Panc1 (cell line): ENCODE data around the gene ACVR1B. TPM values are rescaled to one million over a fixed set of nuclear protein-coding genes. Genes with fewer than 3 reads are reported as not detected.

Experiments
- ATAC-seq: fragments of 200-7000 bp; cut with Tn5 transposase; 2 replicates; pipeline ENCODE4 v1.9.1; 2020; ENCODE audit warnings: mild to moderate bottlenecking, moderate library complexity
- BruUV-seq: library from RNA; stranded (reverse); fragments of 400-500 nt; replicated peaks from 2 replicates; lab custom pipeline; 2021; lab: Mats Ljungman, UMichigan
- CTCF ChIA-PET: fragments of 300-600 bp; sonication (Branson Sonifier 250); formaldehyde crosslinking; loops from one replicate; lab custom pipeline; 2022; ENCODE audit warnings: antibody characterized with exemption; lab: Charles Lee
- POLR2A ChIA-PET: fragments of 300-600 bp; sonication (Branson Sonifier 250); formaldehyde crosslinking; loops from one replicate; lab custom pipeline; 2022; ENCODE audit warnings: antibody characterized with exemption; lab: Charles Lee
- DNase-seq: peaks from one replicate; pipeline ENCODE4 v3.0.0-alpha.2; 2010; ENCODE audit warnings: low read depth, low spot score
- H3K27ac ChIP-seq: 2 replicates; pipeline ENCODE4 v1.5.1; 2011; ENCODE audit warnings: mild to moderate bottlenecking, low read length, inconsistent platforms
- H3K27me3 ChIP-seq: fragments of 200-500 bp; sonication (Bioruptor generic); 2 replicates; pipeline ENCODE4 v1.6.0; 2014; ENCODE audit warnings: low read length, inconsistent platforms; ENCODE audit not compliant: control insufficient read depth, insufficient read depth
- H3K36me3 ChIP-seq: fragments of 200-500 bp; sonication (Bioruptor generic); 2 replicates; pipeline ENCODE4 v1.5.1; 2014; ENCODE audit warnings: inconsistent platforms, mild to moderate bottlenecking, low read length, moderate library complexity; ENCODE audit not compliant: control insufficient read depth, insufficient read depth
- H3K4me1 ChIP-seq: 2 replicates; pipeline ENCODE4 v1.5.1; 2011; ENCODE audit warnings: inconsistent platforms, mild to moderate bottlenecking, low read length, moderate library complexity; ENCODE audit not compliant: control insufficient read depth, insufficient read depth
- H3K4me3 ChIP-seq, 2 experiments: 2 replicates each; pipeline ENCODE4 v1.5.1; 2011 to 2012; ENCODE audit warnings: low read depth in 2 of 2, low read length in 2 of 2, mild to moderate bottlenecking in 2 of 2, inconsistent platforms in 1 of 2, moderate library complexity in 1 of 2
- H3K9me3 ChIP-seq: fragments of 200-500 bp; sonication (Bioruptor generic); 2 replicates; pipeline ENCODE4 v1.5.1; 2014; ENCODE audit warnings: low read depth, mild to moderate bottlenecking, inconsistent platforms, low read length, moderate library complexity; ENCODE audit not compliant: control insufficient read depth, insufficient read depth
- CTCF ChIP-seq: fragments of 450-650 bp; IDR thresholded peaks from 2 replicates; pipeline ENCODE4 v1.5.1; 2017; ENCODE audit warnings: mild to moderate bottlenecking
- POLR2AphosphoS5 ChIP-seq: IDR thresholded peaks from 2 replicates; pipeline ENCODE4 v1.6.1; 2012; ENCODE audit warnings: mild to moderate bottlenecking, low read depth, low read length, moderate library complexity
- REST ChIP-seq, 2 experiments: IDR thresholded peaks; 2 replicates each; pipeline ENCODE4 v1.6.1; 2011 to 2012; ENCODE audit warnings: low read depth in 2 of 2, control low read depth in 1 of 2, low read length in 1 of 2, mild to moderate bottlenecking in 1 of 2, moderate library complexity in 1 of 2; ENCODE audit not compliant: insufficient read depth in 1 of 2
- SIN3A ChIP-seq: IDR thresholded peaks from 2 replicates; pipeline ENCODE4 v1.6.1; 2012; ENCODE audit warnings: low read depth, mild to moderate bottlenecking, low read length, moderate library complexity, borderline replicate concordance; ENCODE audit not compliant: insufficient read depth
- TCF7L2 ChIP-seq: IDR thresholded peaks from 2 replicates; pipeline ENCODE4 v1.6.1; 2011; ENCODE audit warnings: mild to moderate bottlenecking, low read depth, low read length, inconsistent platforms
- in situ Hi-C: cut with HindIII; loops from 2 replicates; pipeline ENCODE4 v1.10.0; 2016; ENCODE audit warnings: low sequenced_read_pairs, low pct_unique_long_range_greater_than_20kb
- intact Hi-C: fragments of 100-400 bp; cut with micrococcal nuclease; formaldehyde crosslinking; loops from one replicate; pipeline ENCODE4 v1.10.0; 2022; ENCODE audit not compliant: unreplicated experiment
- total RNA-seq: library from RNA; stranded (reverse); gene quantifications from one replicate; pipeline ENCODE4 v1.2.1, GENCODE V29; 2021; ENCODE audit not compliant: unreplicated experiment

Gene ACVR1B
- total RNA-seq, 1 experiment from 2014 or later, result 23.0 TPM

GRCh38 chr12:52013626-52014310 lies 62.3 kb downstream of the ACVR1B start:
- in situ Hi-C loops, result no loop called here
- ATAC-seq (no peak), DNase-seq (no peak)
- Histone ChIP-seq H3K9me3 (no peaks in the 10 kb centered on the region), H3K4me3 (no peak overlapping the region), H3K4me1 (no peaks in the 10 kb centered on the region), H3K27ac (no peak overlapping the region), H3K27me3 (no peaks in the 10 kb centered on the region), H3K36me3 (no peaks in the 10 kb centered on the region)
- TF ChIP-seq SIN3A, result no peak
- TF ChIP-seq REST (IDR thresholded peaks at IDR 0.05; ENCODE audit: insufficient read depth in 1 of 2, low read depth in 2 of 2, low read length in 1 of 2), result no peak
- no peak for TF ChIP-seq CTCF
- TF ChIP-seq POLR2AphosphoS5, result no peak
- no peak for TF ChIP-seq TCF7L2
- intact Hi-C loops, result no loop called here
- CTCF ChIA-PET, result no interaction called here
- POLR2A ChIA-PET, result no interaction called here
- no TSS peak for BruUV-seq

- POLR2A ChIA-PET, result interaction anchor here (0.6 kb wide), 2 partner anchors 196 to 1579 kb away, joined by 3 to 4 read pairs; no protein-coding TSS in a partner anchor
- CTCF ChIA-PET, result no interaction called here
Observed at GRCh38 chr12:52014567-52015530, 63.4 kb downstream of the ACVR1B start.

More at GRCh38 chr12:52014567-52015530, 63.4 kb downstream of the ACVR1B start:
- no TSS peak for BruUV-seq
- in situ Hi-C loops (no loop called here), intact Hi-C loops (no loop called here)
- no peak for ATAC-seq
- Histone ChIP-seq H3K4me3 (no peak overlapping the region), H3K27ac (no peak overlapping the region), H3K9me3 (no peaks in the 10 kb centered on the region), H3K27me3 (no peaks in the 10 kb centered on the region), H3K4me1 (no peaks in the 10 kb centered on the region), H3K36me3 (no peaks in the 10 kb centered on the region)
- no peak for TF ChIP-seq CTCF
- TF ChIP-seq POLR2AphosphoS5, result no peak
- TF ChIP-seq REST (IDR thresholded peaks at IDR 0.05; ENCODE audit: insufficient read depth in 1 of 2, low read depth in 2 of 2, low read length in 1 of 2), result no peak
- no peak for TF ChIP-seq SIN3A
- no peak for DNase-seq
